HG03039 (cell line): Measurements from ENCODE around the gene USP44.
"Not testable (repeated sequence)": the region's sequence is repeated elsewhere in the genome, so short reads cannot be mapped to it uniquely, and the experiment has no call there.

Source experiments
- ATAC-seq: cut with Tn5 transposase; IDR thresholded peaks from one replicate; pipeline ENCODE4 v1.9.1; 2021; ENCODE audit warnings: mild to moderate bottlenecking, moderate library complexity; ENCODE audit not compliant: unreplicated experiment

Gene USP44

DNA sequence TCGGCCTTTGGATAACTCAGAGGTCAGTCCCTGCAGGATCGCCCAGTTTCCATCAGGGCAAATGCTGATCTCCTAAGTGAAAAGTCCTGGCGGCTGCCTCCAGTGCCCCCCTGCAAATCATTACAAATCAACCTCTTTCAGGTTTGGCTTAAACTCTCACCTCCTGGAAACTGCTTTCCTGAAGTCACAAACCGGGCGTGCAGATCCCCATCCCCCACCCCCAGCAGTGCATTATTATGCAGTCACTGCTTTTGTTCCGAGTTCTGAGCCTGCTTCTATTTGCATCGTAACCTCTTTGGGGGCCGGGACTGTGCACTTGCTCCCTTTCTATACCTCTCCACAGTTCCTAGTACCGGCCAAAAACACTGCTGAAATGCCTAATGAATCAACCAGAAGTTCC lies at the start of gene USP44:
Gene USP44, minus strand, starts transcription at position 172 of the 400 bp plus-strand sequence. CDS start 17,220 bp downstream, outside the sequence.
- no peak for ATAC-seq

GRCh38 chr12:95600567-95600966 lies 49.3 kb upstream of the USP44 start:
- ATAC-seq: no peak

DNA sequence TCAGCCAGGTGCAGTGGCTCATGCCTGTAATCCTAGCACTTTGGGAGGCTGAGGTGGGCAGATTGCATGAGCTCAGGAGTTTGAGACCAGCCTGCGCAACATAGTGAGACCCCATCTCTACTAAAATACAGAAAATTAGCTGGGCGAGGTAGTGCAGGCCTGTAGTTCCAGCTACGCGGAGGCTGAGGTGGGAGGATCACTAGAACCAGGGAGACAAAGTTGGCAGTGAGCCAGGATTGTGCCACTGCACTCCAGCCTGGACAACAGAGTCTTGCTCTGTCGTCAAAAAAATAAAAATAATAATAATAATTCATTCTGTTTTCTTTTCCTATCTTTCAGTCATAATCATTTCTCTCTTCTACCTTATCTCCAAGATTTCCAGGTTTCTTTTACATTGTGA lies 48.6 kb upstream of the USP44 start:
- no peak for ATAC-seq

GRCh38 chr12:95594136-95594535 lies 42.9 kb upstream of the USP44 start:
- no peak for ATAC-seq

GRCh38 chr12:95593266-95593871 lies 42.1 kb upstream of the USP44 start:
- no peak for ATAC-seq

DNA sequence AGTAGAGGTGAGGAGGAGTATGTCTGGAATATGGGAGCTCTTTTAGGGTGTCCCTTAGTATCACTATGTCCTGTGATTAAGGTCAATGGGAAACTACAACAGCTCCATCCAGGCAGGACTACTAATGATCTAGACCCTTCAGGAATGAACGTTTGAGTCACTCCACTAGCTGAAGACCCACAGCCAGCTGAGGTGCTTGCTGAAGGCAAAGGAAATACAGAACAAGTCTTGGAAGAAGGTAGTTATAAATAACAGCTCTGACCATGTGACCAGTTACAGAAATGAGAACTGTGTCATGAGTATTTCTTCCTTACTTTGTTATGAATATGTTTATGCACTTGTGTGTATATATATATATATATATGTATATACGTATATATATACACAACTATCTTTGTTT lies 40.5 kb upstream of the USP44 start:
- ATAC-seq: no peak

DNA sequence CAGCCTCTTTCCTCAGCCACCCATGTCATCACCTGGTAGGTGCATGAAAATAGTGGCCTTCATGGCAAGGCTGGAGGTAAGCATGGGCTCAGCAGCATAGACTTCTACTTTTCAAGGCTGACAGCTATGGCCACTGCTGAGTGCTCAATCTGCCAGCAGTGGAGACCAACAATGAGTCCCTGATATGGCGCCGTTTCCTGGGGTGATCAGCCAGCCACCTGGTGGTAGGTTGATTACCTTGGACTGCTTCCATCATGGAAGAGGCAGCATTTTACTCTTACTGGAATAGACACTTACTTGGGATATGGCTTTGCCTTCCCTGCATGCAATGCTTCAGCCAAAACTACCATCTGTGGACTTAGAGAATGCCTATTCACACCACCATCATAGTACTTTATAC lies 39.5 kb upstream of the USP44 start:
- no peak for ATAC-seq

- ATAC-seq: no peak
Measured at GRCh38 chr12:95583933-95584332, 32.7 kb upstream of the USP44 start.

GRCh38 chr12:95582230-95583058 lies 31.2 kb upstream of the USP44 start:
- ATAC-seq: no peak

- no peak for ATAC-seq
Measured at GRCh38 chr12:95577820-95578219, 26.5 kb upstream of the USP44 start.

- no peak for ATAC-seq
Measured at GRCh38 chr12:95574799-95575452, 23.6 kb upstream of the USP44 start.

DNA sequence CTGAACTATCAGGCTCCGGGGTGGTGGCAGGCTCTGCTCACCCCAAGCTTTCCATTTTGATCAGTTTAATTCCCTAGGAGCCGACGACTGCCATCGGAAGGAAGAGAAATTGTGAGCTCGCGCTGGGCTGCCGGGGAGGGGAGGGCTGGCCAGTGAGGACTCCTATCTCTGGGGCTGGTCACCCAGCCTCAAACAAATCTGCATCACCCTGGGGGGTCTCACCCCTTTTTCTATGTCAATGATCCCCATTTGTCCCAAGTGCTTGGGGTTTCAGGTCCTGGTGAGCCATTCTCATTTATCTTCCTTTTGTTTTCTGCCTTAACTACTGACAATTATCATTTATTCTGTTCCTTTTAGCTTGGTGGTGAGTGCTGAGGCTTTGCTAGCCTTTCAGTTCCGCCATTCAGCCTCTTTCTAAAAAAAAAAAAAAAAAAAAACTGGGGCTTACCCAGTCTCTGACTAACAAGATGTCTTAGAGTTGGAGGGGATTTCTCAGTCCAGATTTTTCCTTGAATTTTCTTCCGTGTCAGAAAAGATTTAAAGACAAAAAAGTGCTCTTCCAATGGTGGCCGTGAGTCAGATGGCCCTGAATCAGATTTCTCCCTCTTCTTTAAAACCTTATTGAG lies 22.8 kb upstream of the USP44 start:
- no peak for ATAC-seq

DNA sequence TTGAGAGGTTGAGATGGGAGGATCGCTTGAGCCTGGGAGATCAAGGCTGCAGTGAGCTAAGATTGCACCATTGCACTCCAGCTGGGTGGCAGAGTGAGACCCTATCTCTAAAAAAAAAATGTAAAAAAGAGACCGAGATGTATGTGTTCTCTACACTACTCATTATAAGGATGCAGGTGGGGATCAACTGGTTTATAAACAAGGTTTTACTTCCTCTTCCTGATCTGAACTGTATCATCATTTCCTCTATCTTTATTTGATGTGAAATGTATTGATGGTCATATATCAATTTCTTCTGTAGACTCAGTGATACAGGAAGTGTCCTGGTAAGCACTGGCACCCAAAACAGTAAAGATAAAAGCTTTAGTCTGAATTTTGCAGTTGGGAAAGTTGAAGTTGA lies 20.1 kb upstream of the USP44 start:
- no peak for ATAC-seq

- not testable (repeated sequence) for ATAC-seq
Measured at GRCh38 chr12:95568045-95568444, 16.8 kb upstream of the USP44 start.

- ATAC-seq: no peak
Measured at GRCh38 chr12:95557625-95558024, 6.3 kb upstream of the USP44 start.

DNA sequence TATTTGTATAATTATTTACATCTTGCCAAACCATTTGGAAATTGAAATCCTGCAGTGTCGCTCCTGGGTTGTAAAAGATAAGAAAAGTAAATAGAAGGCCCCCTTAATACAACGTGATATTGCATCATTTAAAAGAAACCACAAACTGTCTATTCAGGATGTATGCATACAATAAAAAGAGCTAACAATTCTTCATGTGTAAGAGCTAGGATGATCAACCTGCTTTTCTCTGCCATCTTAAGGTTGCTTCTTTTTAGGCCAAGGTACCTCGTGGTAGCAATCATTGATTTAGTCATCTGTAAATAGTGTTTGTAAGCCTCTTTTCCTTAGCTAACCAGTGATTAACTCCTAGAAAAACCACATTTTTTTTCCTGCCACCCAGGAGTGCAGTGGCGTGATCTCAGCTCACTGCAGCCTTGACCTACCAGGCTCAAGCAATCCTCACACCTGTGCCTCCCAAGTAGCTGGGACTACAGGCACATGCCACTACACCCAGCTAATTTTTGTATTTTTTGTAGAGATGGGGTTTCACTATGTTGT lies 3.3 kb upstream of the USP44 start:
- no peak for ATAC-seq

DNA sequence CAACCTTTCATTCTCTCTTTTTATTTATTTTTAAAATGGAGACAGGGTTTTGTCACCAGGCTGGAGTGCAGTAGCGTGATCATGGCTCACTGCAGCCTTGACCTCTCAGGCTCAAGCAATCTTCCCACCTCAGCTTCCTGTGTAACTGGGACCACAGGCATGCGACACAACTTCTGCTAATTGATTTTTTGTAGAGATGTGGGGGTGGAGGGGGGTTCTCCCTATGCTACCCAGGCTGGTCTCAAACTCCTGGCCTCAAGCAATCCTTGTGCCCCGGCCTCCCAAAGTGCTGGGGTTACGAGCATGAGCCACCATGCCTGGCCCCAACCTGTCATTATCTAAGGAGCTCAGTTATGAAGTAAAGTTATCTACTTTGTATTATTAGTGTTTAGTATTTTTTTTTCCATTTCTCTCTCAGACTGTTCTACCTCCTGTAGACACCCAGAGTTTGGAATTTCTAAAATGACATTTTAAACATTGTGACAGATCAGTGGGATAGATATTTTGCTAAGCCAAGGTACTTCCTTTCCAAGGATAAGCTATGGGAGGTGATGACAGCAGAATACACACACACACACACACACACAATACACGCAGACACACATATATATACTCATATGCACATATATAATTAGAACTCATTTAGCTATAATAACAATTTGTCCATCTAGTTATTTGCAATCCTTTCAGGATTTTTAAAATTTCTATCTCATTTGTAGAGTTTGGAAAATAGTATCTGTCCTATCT lies 2.1 kb upstream of the USP44 start:
- no peak for ATAC-seq

GRCh38 chr12:95551913-95552516 lies 739 bp upstream of the USP44 start:
- ATAC-seq: no peak

GRCh38 chr12:95549392-95550084 lies 1.7 kb downstream of the USP44 start:
- no peak for ATAC-seq
